Effector memory CD8-positive, alpha-beta T cell (primary cell): ENCODE measurements around the gene AKIRIN2.

Experiments used
- ATAC-seq: fragments of 150-1000 bp; cut with Tn5 transposase; replicated peaks from 2 replicates; pipeline ENCODE4 v1.10.0; 2021; ENCODE audit warnings: mild to moderate bottlenecking, moderate library complexity
- DNase-seq, 3 experiments: peaks; one replicate each; pipeline ENCODE4 v3.0.0; 2021
- H3K27ac Mint-ChIP-seq, 2 donors: one replicate each; pipeline ENCODE4 v1.8.0; 2022; ENCODE audit warnings: mild to moderate bottlenecking in 2 of 2, mixed read lengths in 2 of 2, moderate library complexity in 2 of 2
- H3K27me3 Mint-ChIP-seq, 2 donors: one replicate each; pipeline ENCODE4 v1.8.0; 2022; ENCODE audit warnings: mixed read lengths in 2 of 2
- H3K36me3 Mint-ChIP-seq: one replicate; pipeline ENCODE4 v1.8.0; 2022; ENCODE audit warnings: mild to moderate bottlenecking, moderate library complexity, mixed read lengths; ENCODE audit not compliant: insufficient read depth
- H3K4me1 Mint-ChIP-seq, 2 donors: one replicate each; pipeline ENCODE4 v1.8.0; 2022; ENCODE audit warnings: low read depth in 2 of 2, mixed read lengths in 2 of 2
- H3K4me3 Mint-ChIP-seq, 2 donors: one replicate each; pipeline ENCODE4 v1.8.0; 2022; ENCODE audit warnings: mild to moderate bottlenecking in 2 of 2, mixed read lengths in 2 of 2, moderate library complexity in 2 of 2
- H3K9me3 Mint-ChIP-seq, 2 donors: one replicate each; pipeline ENCODE4 v1.8.0; 2022; ENCODE audit warnings: mixed read lengths in 2 of 2
- total RNA-seq, 9 experiments: gene quantifications; one replicate each; lab custom pipeline; 2026; lab: John Stamatoyannopoulos, UW

AKIRIN2 gene
- total RNA-seq, result 32.1 to 69.9 (median 38.2) reads per million in 9 experiments

DNA sequence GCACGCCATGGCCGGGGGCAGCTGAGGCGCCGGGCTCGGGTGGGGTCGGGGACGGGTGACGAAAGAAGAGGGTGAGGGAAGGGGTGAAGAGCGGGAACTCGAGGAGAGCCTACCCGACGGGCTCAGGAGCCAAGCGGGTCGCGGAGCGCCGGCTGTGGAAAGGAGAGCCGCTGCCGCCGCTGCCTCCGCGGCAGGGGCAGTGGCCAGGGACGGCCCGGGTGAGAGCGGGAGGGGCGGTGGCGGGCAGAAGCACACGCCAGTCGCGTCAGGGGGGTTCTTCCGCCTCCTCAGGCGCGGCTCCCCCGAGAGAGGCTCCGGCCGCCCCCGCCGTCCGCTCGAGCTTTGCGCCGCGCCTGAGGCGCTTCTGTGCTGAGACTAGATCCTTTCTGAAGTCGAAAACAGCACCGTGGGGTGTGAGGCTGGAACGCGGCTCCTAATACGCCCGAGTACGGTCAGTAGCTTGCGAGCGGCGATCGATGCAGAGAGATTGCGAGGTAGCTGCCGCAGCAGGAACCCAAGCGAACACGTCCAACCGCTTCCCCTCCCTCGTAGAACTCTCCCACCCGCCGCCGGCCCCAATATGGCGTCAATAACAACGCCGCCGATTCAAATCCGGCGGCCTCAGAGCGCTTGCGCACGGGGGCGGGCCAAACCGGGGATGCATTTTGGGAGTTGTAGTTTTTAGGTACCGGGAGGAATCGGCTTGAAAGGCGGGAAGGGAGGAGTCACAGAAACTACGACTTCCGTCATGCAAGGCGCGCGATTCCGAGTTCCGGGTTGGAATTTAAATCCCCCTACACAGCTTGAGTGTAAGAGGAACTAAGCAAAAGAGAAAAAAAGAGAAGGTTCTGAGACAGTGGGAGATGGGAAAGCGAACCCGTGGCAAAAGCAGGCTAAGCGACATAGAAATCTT lies at the start of gene AKIRIN2:
TSS of gene AKIRIN2 (minus strand) at position 558 of the 913 bp plus-strand sequence. CDS start at position 9, 549 bp downstream.
- Mint-ChIP-seq H3K4me1 (peaks cover 28 to 51% of the 10 kb centered on the region in 2 donors), H3K36me3 (peaks cover 30% of the 10 kb centered on the region), H3K4me3 (peak within 1 kb of the TSS; percentile 86 to 93), H3K27me3 (no peaks in the 10 kb centered on the region), H3K27ac (peak within 1 kb of the TSS; percentile 93 to 94), H3K9me3 (no peaks in the 10 kb centered on the region)
- DNase-seq, result peak; percentile 96 to 98 (median 96)
- peak; percentile 79 for ATAC-seq

- H3K4me1 Mint-ChIP-seq, result peaks cover 3 to 13% of the 10 kb centered on the region in 2 donors
- H3K4me3 Mint-ChIP-seq, result no peak overlapping the region
- H3K27ac Mint-ChIP-seq, result peak overlapping the region in 1 of 2 donors; percentile 8
- ATAC-seq (no peak), DNase-seq (no peak)
- H3K27me3 Mint-ChIP-seq, result no peaks in the 10 kb centered on the region
- H3K36me3 Mint-ChIP-seq, result no peaks in the 10 kb centered on the region
- H3K9me3 Mint-ChIP-seq, result no peaks in the 10 kb centered on the region
Measured at GRCh38 chr6:87747646-87748045, 45.6 kb upstream of the AKIRIN2 start.

- H3K27ac Mint-ChIP-seq, result peak overlapping the region in 1 of 2 donors; percentile 17
- H3K9me3 Mint-ChIP-seq, result peaks cover 0 to 4% of the 10 kb centered on the region in 2 donors
- no peak for ATAC-seq
- H3K27me3 Mint-ChIP-seq, result no peaks in the 10 kb centered on the region
- H3K4me1 Mint-ChIP-seq, result peaks cover 10 to 25% of the 10 kb centered on the region in 2 donors
- peaks cover 7% of the 10 kb centered on the region for H3K36me3 Mint-ChIP-seq
- no peak for DNase-seq
- H3K4me3 Mint-ChIP-seq, result no peak overlapping the region
Measured at GRCh38 chr6:87745966-87746721, 44.1 kb upstream of the AKIRIN2 start.

- Mint-ChIP-seq H3K4me3 (no peak overlapping the region), H3K36me3 (peaks cover 7% of the 10 kb centered on the region), H3K27ac (peak overlapping the region in 1 of 2 donors; percentile 95), H3K4me1 (peaks cover 13 to 31% of the 10 kb centered on the region in 2 donors), H3K27me3 (no peaks in the 10 kb centered on the region), H3K9me3 (peaks cover 0 to 4% of the 10 kb centered on the region in 2 donors)
- DNase-seq (no peak), ATAC-seq (no peak)
Measured at GRCh38 chr6:87743454-87743853, 41.4 kb upstream of the AKIRIN2 start.

DNA sequence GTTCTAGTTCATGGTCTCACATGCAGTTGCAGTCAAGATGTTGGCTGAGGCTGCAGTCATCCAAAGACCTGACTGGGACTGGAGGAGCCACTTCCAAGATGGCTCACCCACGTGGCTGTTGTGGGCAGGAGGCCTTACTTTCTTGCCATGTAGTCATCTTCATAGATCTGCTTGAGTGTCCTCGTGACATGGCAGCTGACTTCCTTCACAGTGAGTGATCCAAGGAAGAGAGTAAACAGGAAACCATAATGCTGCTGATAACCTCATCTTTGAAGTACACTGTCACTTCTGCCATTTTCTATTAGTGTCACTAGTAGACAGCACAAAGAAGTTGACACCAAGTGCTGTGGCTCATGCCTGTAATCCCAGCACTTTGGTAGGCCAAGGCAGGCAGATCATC lies 40.1 kb upstream of the AKIRIN2 start:
- peaks cover 7% of the 10 kb centered on the region for H3K36me3 Mint-ChIP-seq
- DNase-seq (peak; percentile 15 to 48 (median 21)), ATAC-seq (peak; percentile 90)
- H3K4me1 Mint-ChIP-seq, result peaks cover 21 to 40% of the 10 kb centered on the region in 2 donors
- H3K9me3 Mint-ChIP-seq, result peaks cover 0 to 4% of the 10 kb centered on the region in 2 donors
- H3K27me3 Mint-ChIP-seq, result no peaks in the 10 kb centered on the region
- peak overlapping the region; percentile 3 to 17 for H3K4me3 Mint-ChIP-seq
- H3K27ac Mint-ChIP-seq, result peak overlapping the region; percentile 86 to 95

GRCh38 chr6:87741001-87741650 lies 39.1 kb upstream of the AKIRIN2 start:
- ATAC-seq (no peak), DNase-seq (no peak)
- Mint-ChIP-seq H3K27ac (peak overlapping the region; percentile 9 to 95), H3K4me3 (no peak overlapping the region), H3K4me1 (peaks cover 23 to 41% of the 10 kb centered on the region in 2 donors), H3K36me3 (peaks cover 7% of the 10 kb centered on the region), H3K9me3 (peaks cover 0 to 4% of the 10 kb centered on the region in 2 donors), H3K27me3 (no peaks in the 10 kb centered on the region)

GRCh38 chr6:87738744-87739143 lies 36.7 kb upstream of the AKIRIN2 start:
- H3K36me3 Mint-ChIP-seq, result peaks cover 7% of the 10 kb centered on the region
- no peak for DNase-seq
- peaks cover 23 to 37% of the 10 kb centered on the region in 2 donors for H3K4me1 Mint-ChIP-seq
- no peaks in the 10 kb centered on the region for H3K27me3 Mint-ChIP-seq
- peak overlapping the region; percentile 88 to 90 for H3K27ac Mint-ChIP-seq
- peak overlapping the region; percentile 53 to 60 for H3K4me3 Mint-ChIP-seq
- ATAC-seq, result peak; percentile 16
- H3K9me3 Mint-ChIP-seq, result peaks cover 0 to 4% of the 10 kb centered on the region in 2 donors

- no peak for DNase-seq
- peak overlapping the region; percentile 53 to 60 for H3K4me3 Mint-ChIP-seq
- no peak for ATAC-seq
- H3K9me3 Mint-ChIP-seq, result peaks cover 0 to 4% of the 10 kb centered on the region in 2 donors
- H3K27me3 Mint-ChIP-seq, result no peaks in the 10 kb centered on the region
- H3K27ac Mint-ChIP-seq, result peak overlapping the region; percentile 88 to 90
- peaks cover 23 to 31% of the 10 kb centered on the region in 2 donors for H3K4me1 Mint-ChIP-seq
- peaks cover 7% of the 10 kb centered on the region for H3K36me3 Mint-ChIP-seq
Measured at GRCh38 chr6:87738000-87738399, 36.0 kb upstream of the AKIRIN2 start.

GRCh38 chr6:87736809-87737540 lies 34.9 kb upstream of the AKIRIN2 start:
- Mint-ChIP-seq H3K27me3 (no peaks in the 10 kb centered on the region), H3K4me1 (peaks cover 16 to 23% of the 10 kb centered on the region in 2 donors), H3K36me3 (peaks cover 1% of the 10 kb centered on the region), H3K4me3 (peak overlapping the region in 1 of 2 donors; percentile 53), H3K27ac (peak overlapping the region; percentile 88 to 90), H3K9me3 (peaks cover 0 to 3% of the 10 kb centered on the region in 2 donors)
- no peak for DNase-seq
- peak; percentile 52 for ATAC-seq

DNA sequence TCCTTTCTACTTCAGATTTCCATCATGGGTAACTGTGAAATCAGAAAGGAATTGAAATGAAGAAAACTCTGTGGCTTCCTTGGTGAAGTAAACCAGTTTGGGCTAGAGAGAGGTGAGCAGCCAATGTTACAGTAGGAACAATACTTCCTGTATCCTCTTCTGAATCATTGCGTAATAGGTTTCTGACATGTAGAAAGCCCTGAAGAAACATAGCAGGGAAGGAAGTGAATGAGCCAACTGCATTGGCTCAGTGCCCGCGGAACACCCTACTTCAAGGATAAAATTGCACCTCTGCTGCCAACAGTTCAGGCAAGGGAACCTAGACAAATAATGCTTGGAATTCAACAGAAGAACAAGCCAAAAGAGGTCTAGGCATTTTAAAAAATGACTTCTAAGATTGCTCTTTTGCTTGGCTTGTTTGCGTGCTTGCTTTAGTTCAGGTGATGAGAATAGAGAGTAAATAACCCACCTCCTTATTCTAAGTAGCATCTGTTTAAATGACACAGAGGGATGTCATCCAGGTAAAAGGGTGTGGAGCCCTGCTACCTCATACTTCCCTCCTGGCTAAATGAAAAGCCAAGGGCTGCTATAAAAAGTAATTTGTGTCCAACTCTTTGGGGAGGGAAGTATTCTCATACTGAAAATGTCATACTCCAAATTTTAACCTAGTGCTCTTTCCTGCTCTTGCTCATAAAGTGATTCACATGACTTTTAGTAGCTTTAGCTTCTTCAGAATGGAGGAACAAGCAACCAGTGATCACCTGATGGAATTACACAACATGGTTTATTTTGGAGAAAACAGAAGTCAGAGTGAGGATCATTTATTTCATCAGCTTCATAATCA lies 30.0 kb upstream of the AKIRIN2 start:
- peaks cover 3% of the 10 kb centered on the region for H3K36me3 Mint-ChIP-seq
- DNase-seq, result no peak
- peak; percentile 96 for ATAC-seq
- H3K4me3 Mint-ChIP-seq, result peak overlapping the region; percentile 46 to 58
- no peaks in the 10 kb centered on the region for H3K9me3 Mint-ChIP-seq
- H3K27me3 Mint-ChIP-seq, result no peaks in the 10 kb centered on the region
- peaks cover 7 to 12% of the 10 kb centered on the region in 2 donors for H3K4me1 Mint-ChIP-seq
- H3K27ac Mint-ChIP-seq, result peak overlapping the region; percentile 69 to 89

GRCh38 chr6:87731080-87731479 lies 29.0 kb upstream of the AKIRIN2 start:
- DNase-seq (no peak), ATAC-seq (no peak)
- Mint-ChIP-seq H3K27ac (peak overlapping the region in 1 of 2 donors; percentile 89), H3K4me3 (no peak overlapping the region), H3K9me3 (no peaks in the 10 kb centered on the region), H3K36me3 (peaks cover 3% of the 10 kb centered on the region), H3K27me3 (no peaks in the 10 kb centered on the region), H3K4me1 (peaks cover 6 to 10% of the 10 kb centered on the region in 2 donors)
